Glutamatergic neuron (in vitro differentiated cells): ENCODE measurements around the gene ROBO1. TPM values are rescaled to one million over a fixed set of nuclear protein-coding genes. Genes with fewer than 3 reads are reported as not detected.

Experiments used
- DNase-seq: peaks from one replicate; pipeline ENCODE4 v3.0.0; 2022
- H3K27ac Mint-ChIP-seq: one replicate; pipeline ENCODE4 v1.8.0; 2020; ENCODE audit warnings: mild to moderate bottlenecking, mixed read lengths, inconsistent platforms; ENCODE audit not compliant: unreplicated experiment
- H3K27me3 Mint-ChIP-seq: one replicate; pipeline ENCODE4 v1.8.0; 2020; ENCODE audit warnings: mild to moderate bottlenecking, moderate library complexity, mixed read lengths, inconsistent platforms; ENCODE audit not compliant: unreplicated experiment
- H3K36me3 Mint-ChIP-seq: one replicate; pipeline ENCODE4 v1.8.0; 2020; ENCODE audit warnings: mild to moderate bottlenecking, mixed read lengths, inconsistent platforms; ENCODE audit not compliant: unreplicated experiment
- H3K4me1 Mint-ChIP-seq: one replicate; pipeline ENCODE4 v1.8.0; 2020; ENCODE audit warnings: mild to moderate bottlenecking, low read depth, mixed read lengths, inconsistent platforms; ENCODE audit not compliant: unreplicated experiment
- H3K4me3 Mint-ChIP-seq: one replicate; pipeline ENCODE4 v1.8.0; 2020; ENCODE audit warnings: mild to moderate bottlenecking, mixed read lengths, inconsistent platforms; ENCODE audit not compliant: unreplicated experiment
- H3K9me3 Mint-ChIP-seq: one replicate; pipeline ENCODE4 v1.8.0; 2020; ENCODE audit warnings: mild to moderate bottlenecking, moderate library complexity, mixed read lengths, inconsistent platforms; ENCODE audit not compliant: unreplicated experiment
- total RNA-seq: library from RNA; stranded (reverse); fragmentation: NEBNext Ultra II Directional; extraction: Animal tissue kit (Norgen Biotek cat#: 25700); gene quantifications from one replicate; pipeline ENCODE4 v1.2.1, GENCODE V29; 2021; ENCODE audit not compliant: unreplicated experiment
- TF ChIP-seq, protein P1 (sequence below): fragments of 200-600 bp; sonication (generic); IDR thresholded peaks from one replicate; pipeline ENCODE4 v1.5.0; 2021; ENCODE audit not compliant: partially characterized antibody, unreplicated experiment

The ROBO1 gene
- total RNA-seq, 1 donor from 2014 or later: 505 TPM

DNA sequence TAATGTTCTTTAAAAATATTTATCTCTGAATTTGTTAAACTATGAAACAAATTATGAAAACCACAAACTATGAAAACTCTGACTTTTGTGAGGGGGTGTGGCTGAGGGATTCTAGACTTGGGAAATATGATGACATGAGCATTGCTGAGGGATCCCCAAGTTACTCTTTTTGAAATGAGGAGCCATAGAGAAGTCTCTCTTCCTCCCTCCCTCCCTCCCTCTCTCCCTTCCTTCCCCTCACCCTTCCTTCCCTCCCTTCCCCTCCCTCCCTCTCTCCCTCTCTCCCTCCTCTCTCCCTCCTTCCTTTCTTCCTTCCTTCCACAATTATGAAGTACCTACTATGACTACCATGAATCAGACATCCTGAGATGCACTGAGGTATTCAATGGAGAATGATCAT, 673.1 kb downstream of the ROBO1 start:
- Mint-ChIP-seq H3K4me1 (peaks cover 20% of the 10 kb centered on the region), H3K27ac (no peak overlapping the region), H3K4me3 (no peak overlapping the region), H3K9me3 (no peaks in the 10 kb centered on the region), H3K36me3 (no peaks in the 10 kb centered on the region), H3K27me3 (no peaks in the 10 kb centered on the region)
- no peak for DNase-seq
- TF ChIP-seq, protein P1, sequence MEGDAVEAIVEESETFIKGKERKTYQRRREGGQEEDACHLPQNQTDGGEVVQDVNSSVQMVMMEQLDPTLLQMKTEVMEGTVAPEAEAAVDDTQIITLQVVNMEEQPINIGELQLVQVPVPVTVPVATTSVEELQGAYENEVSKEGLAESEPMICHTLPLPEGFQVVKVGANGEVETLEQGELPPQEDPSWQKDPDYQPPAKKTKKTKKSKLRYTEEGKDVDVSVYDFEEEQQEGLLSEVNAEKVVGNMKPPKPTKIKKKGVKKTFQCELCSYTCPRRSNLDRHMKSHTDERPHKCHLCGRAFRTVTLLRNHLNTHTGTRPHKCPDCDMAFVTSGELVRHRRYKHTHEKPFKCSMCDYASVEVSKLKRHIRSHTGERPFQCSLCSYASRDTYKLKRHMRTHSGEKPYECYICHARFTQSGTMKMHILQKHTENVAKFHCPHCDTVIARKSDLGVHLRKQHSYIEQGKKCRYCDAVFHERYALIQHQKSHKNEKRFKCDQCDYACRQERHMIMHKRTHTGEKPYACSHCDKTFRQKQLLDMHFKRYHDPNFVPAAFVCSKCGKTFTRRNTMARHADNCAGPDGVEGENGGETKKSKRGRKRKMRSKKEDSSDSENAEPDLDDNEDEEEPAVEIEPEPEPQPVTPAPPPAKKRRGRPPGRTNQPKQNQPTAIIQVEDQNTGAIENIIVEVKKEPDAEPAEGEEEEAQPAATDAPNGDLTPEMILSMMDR: no peak

DNA sequence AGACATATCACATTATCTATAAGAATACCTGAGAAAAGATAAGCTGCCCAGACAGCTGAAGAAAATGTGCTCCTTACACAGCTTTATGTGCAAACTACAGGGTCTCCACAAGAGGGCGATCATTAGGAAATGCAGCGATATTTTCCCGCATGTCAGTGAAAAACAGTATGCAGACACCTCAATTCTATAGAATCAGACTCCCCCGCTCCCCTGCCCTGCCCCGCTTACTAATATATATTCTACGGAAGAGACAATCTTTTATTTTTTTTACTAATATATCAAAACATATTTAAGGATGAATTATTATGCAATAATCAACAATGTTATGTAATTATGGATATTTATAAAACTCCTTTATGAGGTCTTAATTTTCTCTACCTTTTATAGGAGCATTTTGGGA, 681.3 kb downstream of the ROBO1 start:
- peaks cover 5% of the 10 kb centered on the region for H3K4me1 Mint-ChIP-seq

DNA sequence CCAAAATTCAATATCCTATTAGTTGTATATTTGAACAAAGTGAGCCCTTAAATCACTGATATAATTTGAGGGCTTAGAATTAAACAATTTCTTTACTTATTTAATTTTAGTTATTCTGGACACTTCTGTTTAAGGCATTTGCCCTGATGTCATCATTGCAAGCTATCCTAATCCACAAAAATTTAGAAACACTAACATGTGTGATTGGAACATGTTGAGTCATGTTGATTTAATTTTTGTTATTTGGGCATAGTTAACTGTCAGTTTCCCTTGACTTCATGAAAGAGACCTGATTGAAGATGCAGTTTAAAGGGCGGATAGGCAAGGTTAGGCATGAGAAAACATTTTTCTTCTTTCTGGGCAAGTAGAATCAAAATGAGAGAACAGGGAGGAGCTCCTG, 682.6 kb downstream of the ROBO1 start:
- DNase-seq: no peak
- Mint-ChIP-seq H3K4me1 (peaks cover 5% of the 10 kb centered on the region), H3K27me3 (no peaks in the 10 kb centered on the region), H3K4me3 (no peak overlapping the region), H3K36me3 (no peaks in the 10 kb centered on the region), H3K9me3 (no peaks in the 10 kb centered on the region), H3K27ac (no peak overlapping the region)
- TF ChIP-seq, protein P1: no peak

More for the DNA sequence above, 681.3 kb downstream of the ROBO1 start:
- TF ChIP-seq, protein P1: peak; percentile 84
- Mint-ChIP-seq H3K36me3 (no peaks in the 10 kb centered on the region), H3K27ac (no peak overlapping the region), H3K4me3 (no peak overlapping the region), H3K9me3 (no peaks in the 10 kb centered on the region), H3K27me3 (no peaks in the 10 kb centered on the region)
- peak; percentile 55 for DNase-seq

GRCh38 chr3:79081335-79081734, 686.5 kb downstream of the ROBO1 start:
- no peaks in the 10 kb centered on the region for H3K36me3 Mint-ChIP-seq
- H3K27ac Mint-ChIP-seq: no peak overlapping the region
- DNase-seq: no peak
- H3K4me1 Mint-ChIP-seq: peaks cover 4% of the 10 kb centered on the region
- no peaks in the 10 kb centered on the region for H3K9me3 Mint-ChIP-seq
- no peak overlapping the region for H3K4me3 Mint-ChIP-seq
- no peaks in the 10 kb centered on the region for H3K27me3 Mint-ChIP-seq
- TF ChIP-seq, protein P1: no peak

DNA sequence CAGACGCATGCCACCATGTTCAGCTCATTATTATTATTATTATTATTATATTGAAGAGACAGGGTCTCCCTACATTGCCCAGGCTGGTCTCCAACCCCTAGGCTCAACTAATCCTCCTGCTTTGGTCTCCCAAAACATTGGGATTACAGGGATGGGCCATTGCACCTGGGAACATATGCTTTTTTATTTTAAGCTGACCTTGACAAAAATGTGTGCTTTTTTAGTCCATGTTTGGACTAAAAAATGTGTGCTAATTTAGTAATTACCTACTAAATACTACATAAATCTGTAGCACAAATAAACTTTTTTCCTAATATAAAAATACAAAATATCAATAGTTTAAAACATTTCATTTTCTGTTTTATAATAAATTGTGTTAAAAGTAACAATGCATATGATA, 693.2 kb downstream of the ROBO1 start:
- no peaks in the 10 kb centered on the region for H3K36me3 Mint-ChIP-seq

More for the DNA sequence above, 693.2 kb downstream of the ROBO1 start:
- no peaks in the 10 kb centered on the region for H3K4me1 Mint-ChIP-seq
- no peak for DNase-seq
- no peaks in the 10 kb centered on the region for H3K9me3 Mint-ChIP-seq
- H3K27ac Mint-ChIP-seq: no peak overlapping the region
- TF ChIP-seq, protein P1: no peak
- H3K27me3 Mint-ChIP-seq: no peaks in the 10 kb centered on the region
- no peak overlapping the region for H3K4me3 Mint-ChIP-seq
